ENCODE measurements around the gene TASP1. TPM values are rescaled to one million over a fixed set of nuclear protein-coding genes. Genes with fewer than 3 reads are reported as not detected.

Gene TASP1
- total RNA-seq, 1 donor from 2014 or later: 14.3 TPM

- ATAC-seq (peak; percentile 59 to 72), DNase-seq (peak; percentile 80)
- Histone ChIP-seq H3K9me3 (no peaks in the 10 kb centered on the region), H3K27ac (no peak overlapping the region), H3K4me1 (no peaks in the 10 kb centered on the region), H3K36me3 (no peaks in the 10 kb centered on the region), H3K4me3 (no peak overlapping the region), H3K27me3 (ENCODE audit: low read depth) (no peaks in the 10 kb centered on the region)
- TF ChIP-seq CTCF (IDR thresholded peaks at IDR 0.05): peak; percentile 73
- intact Hi-C loops (cut with DNase I): no loop called here
Measured at GRCh38 chr20:13546497-13547131, 92.1 kb downstream of the TASP1 start.

GRCh38 chr20:13545790-13546189 lies 92.9 kb downstream of the TASP1 start:
- intact Hi-C loops (cut with DNase I): no loop called here
- no peak overlapping the region for H3K27ac ChIP-seq
- no peaks in the 10 kb centered on the region for H3K9me3 ChIP-seq
- H3K4me1 ChIP-seq: no peaks in the 10 kb centered on the region
- DNase-seq (no peak), ATAC-seq (no peak)
- H3K4me3 ChIP-seq: no peak overlapping the region
- TF ChIP-seq CTCF (IDR thresholded peaks at IDR 0.05): no peak
- H3K27me3 ChIP-seq (ENCODE audit: low read depth): no peaks in the 10 kb centered on the region
- no peaks in the 10 kb centered on the region for H3K36me3 ChIP-seq

- H3K4me3 ChIP-seq: no peak overlapping the region
- ATAC-seq (no peak), DNase-seq (no peak)
- H3K36me3 ChIP-seq: no peaks in the 10 kb centered on the region
- no peak for TF ChIP-seq CTCF (IDR thresholded peaks at IDR 0.05)
- no peaks in the 10 kb centered on the region for H3K27me3 ChIP-seq (ENCODE audit: low read depth)
- H3K4me1 ChIP-seq: no peaks in the 10 kb centered on the region
- H3K9me3 ChIP-seq: no peaks in the 10 kb centered on the region
- H3K27ac ChIP-seq: no peak overlapping the region
- intact Hi-C loops (cut with DNase I): no loop called here
Measured at GRCh38 chr20:13543783-13544182, 94.9 kb downstream of the TASP1 start.

GRCh38 chr20:13535627-13536026 lies 103.1 kb downstream of the TASP1 start:
- no peaks in the 10 kb centered on the region for H3K27me3 ChIP-seq (ENCODE audit: low read depth)
- no peak for TF ChIP-seq CTCF (IDR thresholded peaks at IDR 0.05)
- DNase-seq (no peak), ATAC-seq (no peak)
- H3K27ac ChIP-seq: no peak overlapping the region
- no peak overlapping the region for H3K4me3 ChIP-seq
- H3K4me1 ChIP-seq: no peaks in the 10 kb centered on the region
- intact Hi-C loops (cut with DNase I): no loop called here
- no peaks in the 10 kb centered on the region for H3K9me3 ChIP-seq
- no peaks in the 10 kb centered on the region for H3K36me3 ChIP-seq

GRCh38 chr20:13533946-13534345 lies 104.8 kb downstream of the TASP1 start:
- ATAC-seq (no peak), DNase-seq (no peak)
- intact Hi-C loops (cut with DNase I): no loop called here
- H3K4me3 ChIP-seq: no peak overlapping the region
- no peak for TF ChIP-seq CTCF (IDR thresholded peaks at IDR 0.05)
- no peaks in the 10 kb centered on the region for H3K27me3 ChIP-seq (ENCODE audit: low read depth)
- H3K27ac ChIP-seq: no peak overlapping the region
- no peaks in the 10 kb centered on the region for H3K36me3 ChIP-seq
- no peaks in the 10 kb centered on the region for H3K9me3 ChIP-seq
- no peaks in the 10 kb centered on the region for H3K4me1 ChIP-seq

Data from lower lobe of right lung (tissue), 2 donors.